Measurements from ENCODE around the gene WDR73. TPM values are rescaled to one million over a fixed set of nuclear protein-coding genes. Genes with fewer than 3 reads are reported as not detected.

Gene WDR73
- total and polyA plus RNA-seq, 2 of the 8 experiments (the other 6 are each of a cell fraction or from before 2014, with no cell fraction given) = 22.7 to 23.1 TPM

DNA sequence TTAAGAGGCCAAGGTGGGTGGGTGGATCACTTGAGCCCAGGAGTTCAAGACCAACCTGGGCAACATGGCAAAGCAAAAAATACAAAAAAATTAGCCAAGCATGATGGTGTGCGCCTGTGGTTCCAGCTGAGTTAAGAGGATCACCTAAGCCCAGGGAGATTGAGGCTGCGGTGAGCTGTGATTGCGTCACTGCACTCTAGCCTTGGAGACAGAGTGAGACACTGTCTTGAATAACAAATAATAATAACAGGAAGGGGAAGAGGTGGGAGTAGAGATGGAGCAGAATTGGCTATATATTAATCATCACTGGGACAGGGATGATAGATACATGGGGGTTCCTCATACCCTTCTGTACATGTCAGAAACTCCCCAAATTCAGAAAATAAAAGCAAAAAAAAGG, 27.7 kb upstream of the WDR73 start:
- Histone ChIP-seq H3K9ac (replicated peaks in 1 of 4; ENCODE audit: extremely low read depth in 1 of 4, low read depth in 3 of 4, low read length in 3 of 4) (no peak overlapping the region), H2BK120ac (replicated peaks; ENCODE audit: low read depth, low read length) (no peak overlapping the region), H3K23ac (ENCODE audit: insufficient read length) (no peak overlapping the region), H3K18ac (ENCODE audit: extremely low read depth, low read length) (no peak overlapping the region), H3K79me1 (ENCODE audit: low read depth, low read length) (no peaks in the 10 kb centered on the region; the same call in 1 of the 2 replicates), H3K27me3 (replicated peaks in 1 of 4; ENCODE audit: control insufficient read depth in 3 of 4, extremely low read depth in 1 of 4, insufficient read depth in 3 of 4, low read length in 3 of 4) (no peaks in the 10 kb centered on the region), H3K9me3 (ENCODE audit: insufficient read depth in 2 of 2, low read depth in 1 of 2, low read length in 1 of 2) (no peaks in the 10 kb centered on the region), H3K23me2 (ENCODE audit: low read depth, low read length) (no peaks in the 10 kb centered on the region), H3K4me2 (ENCODE audit: insufficient read depth in 1 of 2, low read depth in 2 of 2, low read length in 2 of 2) (no peak overlapping the region), H3K79me2 (ENCODE audit: control insufficient read depth in 1 of 2, insufficient read depth in 2 of 2, low read length in 2 of 2) (no peaks in the 10 kb centered on the region), H3K4ac (replicated peaks; ENCODE audit: insufficient read length, low read depth, low read length) (no peak overlapping the region), H2BK15ac (ENCODE audit: low read length) (no peak overlapping the region), H4K91ac (replicated peaks; ENCODE audit: insufficient read length, low read length) (no peak overlapping the region), H4K20me1 (replicated peaks in 1 of 2; ENCODE audit: control insufficient read depth in 1 of 2, insufficient read depth in 2 of 2, low read length in 2 of 2) (peaks cover 0 to 1% of the 10 kb centered on the region in 2 experiments), H4K8ac (ENCODE audit: extremely low read depth, insufficient read depth, low read length) (no peak overlapping the region), H3K56ac (replicated peaks; ENCODE audit: insufficient read length, low read depth, low read length) (no peak overlapping the region), H2BK20ac (ENCODE audit: low read length) (no peak overlapping the region), H2BK12ac (ENCODE audit: low read depth, low read length) (no peak overlapping the region), H2BK5ac (ENCODE audit: low read depth, low read length) (no peak overlapping the region), H3K36me3 (ENCODE audit: control insufficient read depth in 2 of 4, insufficient read depth in 4 of 4, low read length in 3 of 4) (peaks cover 2 to 55% (median 19%) of the 10 kb centered on the region in 4 experiments; a peak in 5 of 8 replicates), H4K5ac (ENCODE audit: insufficient read length, low read depth, low read length) (no peak overlapping the region), H3K4me1 (replicated peaks in 1 of 4; ENCODE audit: control insufficient read depth in 3 of 4, insufficient read depth in 4 of 4, low read length in 3 of 4) (no peaks in the 10 kb centered on the region), H3K4me3 (ENCODE audit: extremely low read depth in 1 of 4, insufficient read depth in 2 of 4, low read depth in 3 of 4, low read length in 4 of 4) (no peak overlapping the region), H3K14ac (ENCODE audit: insufficient read length) (no peak overlapping the region), H3K27ac (ENCODE audit: low read depth, low read length) (no peak overlapping the region), H2AFZ (ENCODE audit: low read length) (no peak overlapping the region), H2AK5ac (ENCODE audit: low read depth, low read length) (no peak overlapping the region)
- TF ChIP-seq GABPA (IDR thresholded peaks at IDR 0.05; ENCODE audit: borderline replicate concordance, insufficient read depth, low read length) = no peak
- no peak for TF ChIP-seq BACH1 (IDR thresholded peaks at IDR 0.05; ENCODE audit: low read length)
- TF ChIP-seq POLR2A (IDR thresholded peaks at IDR 0.05; ENCODE audit: control extremely low read depth in 1 of 2, low read depth in 2 of 2, low read length in 2 of 2) = no peak
- TF ChIP-seq TEAD4 (IDR thresholded peaks at IDR 0.05; ENCODE audit: low read depth, low read length) = no peak
- TF ChIP-seq, protein P1, sequence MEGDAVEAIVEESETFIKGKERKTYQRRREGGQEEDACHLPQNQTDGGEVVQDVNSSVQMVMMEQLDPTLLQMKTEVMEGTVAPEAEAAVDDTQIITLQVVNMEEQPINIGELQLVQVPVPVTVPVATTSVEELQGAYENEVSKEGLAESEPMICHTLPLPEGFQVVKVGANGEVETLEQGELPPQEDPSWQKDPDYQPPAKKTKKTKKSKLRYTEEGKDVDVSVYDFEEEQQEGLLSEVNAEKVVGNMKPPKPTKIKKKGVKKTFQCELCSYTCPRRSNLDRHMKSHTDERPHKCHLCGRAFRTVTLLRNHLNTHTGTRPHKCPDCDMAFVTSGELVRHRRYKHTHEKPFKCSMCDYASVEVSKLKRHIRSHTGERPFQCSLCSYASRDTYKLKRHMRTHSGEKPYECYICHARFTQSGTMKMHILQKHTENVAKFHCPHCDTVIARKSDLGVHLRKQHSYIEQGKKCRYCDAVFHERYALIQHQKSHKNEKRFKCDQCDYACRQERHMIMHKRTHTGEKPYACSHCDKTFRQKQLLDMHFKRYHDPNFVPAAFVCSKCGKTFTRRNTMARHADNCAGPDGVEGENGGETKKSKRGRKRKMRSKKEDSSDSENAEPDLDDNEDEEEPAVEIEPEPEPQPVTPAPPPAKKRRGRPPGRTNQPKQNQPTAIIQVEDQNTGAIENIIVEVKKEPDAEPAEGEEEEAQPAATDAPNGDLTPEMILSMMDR (IDR thresholded peaks at IDR 0.05; ENCODE audit: control extremely low read depth in 1 of 3, insufficient read depth in 1 of 3, low read depth in 1 of 3, low read length in 3 of 3) = no peak
- TF ChIP-seq CEBPB (IDR thresholded peaks at IDR 0.05; ENCODE audit: low read depth, low read length) = no peak
- no peak for TF ChIP-seq MAFK (IDR thresholded peaks at IDR 0.05; ENCODE audit: low read depth, low read length)
- TF ChIP-seq NANOG (IDR thresholded peaks at IDR 0.05; ENCODE audit: insufficient read depth, low read depth, low read length, poor library complexity, severe bottlenecking) = no peak
- TF ChIP-seq POLR2AphosphoS5 (IDR thresholded peaks at IDR 0.05; ENCODE audit: low read depth, low read length) = no peak
- no peak for DNase-seq (ENCODE audit: low read depth in 1 of 2, low spot score in 2 of 2)
- POLR2A ChIA-PET (ENCODE audit: partially characterized antibody) = interaction anchor here (0.7 kb wide), 2 partner anchors 11 to 31 kb away, joined by 3 to 4 read pairs; no protein-coding TSS in a partner anchor
- CTCF ChIA-PET (ENCODE audit: partially characterized antibody) = interaction anchor here (0.6 to 1.4 kb wide), 3 partner anchors 22 to 1534 kb away, joined by 3 to 5 read pairs (median 3); no protein-coding TSS in a partner anchor
- no peak for FAIRE-seq
- 97% methylated on average over 3 of the region's 3 CpGs; no CpG with 5 or more reads in 1 of the 2 experiments for WGBS, 2 experiments (ENCODE audit: extremely low coverage in 1 of 2, insufficient coverage in 1 of 2, insufficient read length in 1 of 2, insufficient replicate concordance in 2 of 2, low coverage in 1 of 2, low lambda C conversion rate in 2 of 2, missing lambda C conversion rate in 1 of 2)
